Measurements from ENCODE around the gene CNN3.

- TF ChIP-seq, protein P1, sequence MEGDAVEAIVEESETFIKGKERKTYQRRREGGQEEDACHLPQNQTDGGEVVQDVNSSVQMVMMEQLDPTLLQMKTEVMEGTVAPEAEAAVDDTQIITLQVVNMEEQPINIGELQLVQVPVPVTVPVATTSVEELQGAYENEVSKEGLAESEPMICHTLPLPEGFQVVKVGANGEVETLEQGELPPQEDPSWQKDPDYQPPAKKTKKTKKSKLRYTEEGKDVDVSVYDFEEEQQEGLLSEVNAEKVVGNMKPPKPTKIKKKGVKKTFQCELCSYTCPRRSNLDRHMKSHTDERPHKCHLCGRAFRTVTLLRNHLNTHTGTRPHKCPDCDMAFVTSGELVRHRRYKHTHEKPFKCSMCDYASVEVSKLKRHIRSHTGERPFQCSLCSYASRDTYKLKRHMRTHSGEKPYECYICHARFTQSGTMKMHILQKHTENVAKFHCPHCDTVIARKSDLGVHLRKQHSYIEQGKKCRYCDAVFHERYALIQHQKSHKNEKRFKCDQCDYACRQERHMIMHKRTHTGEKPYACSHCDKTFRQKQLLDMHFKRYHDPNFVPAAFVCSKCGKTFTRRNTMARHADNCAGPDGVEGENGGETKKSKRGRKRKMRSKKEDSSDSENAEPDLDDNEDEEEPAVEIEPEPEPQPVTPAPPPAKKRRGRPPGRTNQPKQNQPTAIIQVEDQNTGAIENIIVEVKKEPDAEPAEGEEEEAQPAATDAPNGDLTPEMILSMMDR (IDR thresholded peaks at IDR 0.05): no peak
- no peak for TF ChIP-seq POLR2A (IDR thresholded peaks at IDR 0.05)
Observed at GRCh38 chr1:94953107-94953506, 26.2 kb upstream of the CNN3 start.

All from body of pancreas (tissue), 4 donors.